Mucosa of descending colon (tissue), 3 donors: ENCODE results near the gene GNA14. TPM values are rescaled to one million over a fixed set of nuclear protein-coding genes. Genes with fewer than 3 reads are reported as not detected.

Experiments used
- ATAC-seq: fragments of 200-7000 bp; cut with Tn5 transposase; one replicate; pipeline ENCODE4 v1.9.1; 2020; ENCODE audit warnings: mild to moderate bottlenecking, moderate library complexity
- DNase-seq, 3 donors: peaks; one replicate each; pipeline ENCODE4 v3.0.0-alpha.2; 2020
- H3K36me3 ChIP-seq: fragments of 200-600 bp; one replicate; pipeline ENCODE4 v1.8.0; 2021; ENCODE audit warnings: low read depth, mild to moderate bottlenecking
- H3K4me1 ChIP-seq: fragments of 200-600 bp; one replicate; pipeline ENCODE4 v1.8.0; 2021; ENCODE audit warnings: low read depth, mild to moderate bottlenecking
- H3K4me3 ChIP-seq: fragments of 200-600 bp; one replicate; pipeline ENCODE4 v1.8.0; 2021; ENCODE audit warnings: mild to moderate bottlenecking
- H3K9me3 ChIP-seq: fragments of 200-600 bp; one replicate; pipeline ENCODE4 v1.8.0; 2021; ENCODE audit warnings: mild to moderate bottlenecking
- CTCF ChIP-seq: fragments of 200-600 bp; IDR thresholded peaks from one replicate; pipeline ENCODE4 v1.8.0; 2022; ENCODE audit warnings: antibody characterized with exemption, mild to moderate bottlenecking
- intact Hi-C, 2 donors: fragments of 100-400 bp; cut with DNase I in 1 of 2; cut with micrococcal nuclease in 1 of 2; formaldehyde crosslinking; loops; one replicate each; pipeline versions ENCODE4 v1.11.0 to v1.11.1; 2022; cut with DNase I, micrococcal nuclease
- total RNA-seq, 3 donors: library from RNA; stranded (reverse); fragmentation: NEBNext Ultra II Directional in 2 of 3; extraction: Animal tissue kit (Norgen Biotek cat#: 25700) in 2 of 3; gene quantifications; one replicate each; pipeline versions ENCODE4 v1.2.1 to v1.2.4, GENCODE V29; 2021 to 2023
- donor health status: DM: no; HTN: no; CAD: no; lungs with moderate emphysema.
- donor health status: DM: no; HTN: no; CAD: no.
- donor health status: DM: no; HTN: yes; CAD: no.

GNA14 gene
- total RNA-seq, 3 donors from 2014 or later = 7.0 to 14.6 (median 7.4) TPM

GRCh38 chr9:77486968-77487367 lies 161.2 kb downstream of the GNA14 start:
- TF ChIP-seq CTCF = no peak
- no peaks in the 10 kb centered on the region for H3K36me3 ChIP-seq
- no peak overlapping the region for H3K4me3 ChIP-seq
- DNase-seq = no peak
- H3K9me3 ChIP-seq = peaks cover 9% of the 10 kb centered on the region
- H3K4me1 ChIP-seq = no peaks in the 10 kb centered on the region
- ATAC-seq = no peak
- intact Hi-C loops = no loop called here

- Histone ChIP-seq H3K36me3 (no peaks in the 10 kb centered on the region), H3K9me3 (peaks cover 6% of the 10 kb centered on the region), H3K4me3 (no peak overlapping the region), H3K4me1 (no peaks in the 10 kb centered on the region)
- ATAC-seq (no peak), DNase-seq (no peak)
- TF ChIP-seq CTCF = no peak
- intact Hi-C loops = no loop called here
These were observed 161.7 kb downstream of the GNA14 start for GRCh38 chr9:77486463-77486862.

GRCh38 chr9:77475641-77476473 lies 172.3 kb downstream of the GNA14 start:
- no peaks in the 10 kb centered on the region for H3K4me1 ChIP-seq
- H3K4me3 ChIP-seq = no peak overlapping the region
- intact Hi-C loops = no loop called here
- ATAC-seq (peak; percentile 41), DNase-seq (no peak)
- peaks cover 4% of the 10 kb centered on the region for H3K9me3 ChIP-seq
- no peaks in the 10 kb centered on the region for H3K36me3 ChIP-seq
- TF ChIP-seq CTCF = no peak

GRCh38 chr9:77474936-77475335 lies 173.2 kb downstream of the GNA14 start:
- peak; percentile 85 for ATAC-seq
- Histone ChIP-seq H3K9me3 (peaks cover 4% of the 10 kb centered on the region), H3K4me1 (no peaks in the 10 kb centered on the region), H3K36me3 (no peaks in the 10 kb centered on the region), H3K4me3 (no peak overlapping the region)
- intact Hi-C loops = no loop called here
- no peak for TF ChIP-seq CTCF
- DNase-seq = peak in 1 of 3 donors; percentile 39

- Histone ChIP-seq H3K36me3 (no peaks in the 10 kb centered on the region), H3K4me3 (no peak overlapping the region), H3K4me1 (no peaks in the 10 kb centered on the region), H3K9me3 (peaks cover 4% of the 10 kb centered on the region)
- ATAC-seq (no peak), DNase-seq (no peak)
- intact Hi-C loops = no loop called here
- TF ChIP-seq CTCF = no peak
These were observed 175.5 kb downstream of the GNA14 start for GRCh38 chr9:77472646-77473045.
